ENCODE measurements around the gene NHLRC2. TPM values are rescaled to one million over a fixed set of nuclear protein-coding genes. Genes with fewer than 3 reads are reported as not detected.

Gene NHLRC2
- total and polyA plus RNA-seq, 10 donors, result 3.4 to 71.1 (median 47.1) TPM

DNA sequence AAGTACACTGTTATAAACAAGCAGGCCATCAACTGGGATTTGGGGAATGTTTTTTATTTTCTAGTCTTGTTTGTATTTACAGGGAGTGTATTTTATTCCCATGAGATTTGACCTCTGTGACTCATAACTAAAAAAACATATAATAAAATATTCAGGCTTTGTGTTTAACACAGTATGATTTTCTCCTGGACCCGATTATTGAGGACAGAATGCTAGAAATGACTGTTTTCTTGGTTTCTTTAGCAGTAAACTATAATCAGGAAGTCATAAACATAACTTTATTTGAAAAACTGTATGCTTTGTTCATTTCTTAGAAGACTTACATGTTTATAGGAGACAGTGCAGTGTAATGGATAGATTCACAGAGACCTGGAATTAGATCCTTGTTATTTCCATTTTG is 2.1 kb downstream of the NHLRC2 start:
- intact Hi-C loops (cut with DNase I; ENCODE audit: low total_unique reads), result no loop called here
- H3K4me3 ChIP-seq, result peak overlapping the region in 2 of 8 donors; percentile 77 to 91
- peaks cover 34 to 83% (median 64%) of the 10 kb centered on the region in 6 donors for H3K4me1 ChIP-seq
- no peaks in the 10 kb centered on the region for H3K27me3 ChIP-seq (replicated peaks in 1 of 7)
- TF ChIP-seq POLR2AphosphoS5 (IDR thresholded peaks at IDR 0.05) (no peak), POLR2A (IDR thresholded peaks at IDR 0.05) (no peak)
- 43 to 71% (median 64%) methylated on average over 1 of the region's 1 CpG for WGBS, 5 donors
- no peak for DNase-seq
- H3K36me3 ChIP-seq, result peaks cover 0 to 33% (median 22%) of the 10 kb centered on the region in 6 donors
- H3K9me3 ChIP-seq, result peaks cover 0 to 5% (median 0%) of the 10 kb centered on the region in 8 donors
- peak overlapping the region in 3 of 8 donors; percentile 8 to 96 (median 26) for H3K27ac ChIP-seq

DNA sequence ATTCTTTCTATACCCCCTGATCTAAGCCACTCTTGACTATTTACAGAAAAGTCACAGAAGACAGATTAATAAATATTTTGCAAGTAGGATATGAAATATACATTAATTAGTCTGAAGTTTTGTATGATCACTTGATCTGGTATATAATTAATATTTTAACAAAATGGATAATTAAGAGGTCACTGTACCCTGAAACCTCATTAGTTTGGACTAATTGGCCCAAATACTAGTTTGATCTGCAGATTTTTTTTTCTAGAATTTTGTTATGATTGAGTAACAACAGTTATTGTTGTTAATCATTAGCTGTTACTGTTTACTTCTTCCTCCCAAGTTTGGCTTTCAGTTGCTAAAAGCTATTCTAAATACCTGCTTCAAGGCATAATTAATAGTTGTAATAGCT is 2.7 kb downstream of the NHLRC2 start:
- H3K27me3 ChIP-seq (replicated peaks in 1 of 7), result no peaks in the 10 kb centered on the region
- TF ChIP-seq POLR2A (IDR thresholded peaks at IDR 0.05), result no peak
- TF ChIP-seq POLR2AphosphoS5 (IDR thresholded peaks at IDR 0.05), result no peak
- TF ChIP-seq, protein P1, sequence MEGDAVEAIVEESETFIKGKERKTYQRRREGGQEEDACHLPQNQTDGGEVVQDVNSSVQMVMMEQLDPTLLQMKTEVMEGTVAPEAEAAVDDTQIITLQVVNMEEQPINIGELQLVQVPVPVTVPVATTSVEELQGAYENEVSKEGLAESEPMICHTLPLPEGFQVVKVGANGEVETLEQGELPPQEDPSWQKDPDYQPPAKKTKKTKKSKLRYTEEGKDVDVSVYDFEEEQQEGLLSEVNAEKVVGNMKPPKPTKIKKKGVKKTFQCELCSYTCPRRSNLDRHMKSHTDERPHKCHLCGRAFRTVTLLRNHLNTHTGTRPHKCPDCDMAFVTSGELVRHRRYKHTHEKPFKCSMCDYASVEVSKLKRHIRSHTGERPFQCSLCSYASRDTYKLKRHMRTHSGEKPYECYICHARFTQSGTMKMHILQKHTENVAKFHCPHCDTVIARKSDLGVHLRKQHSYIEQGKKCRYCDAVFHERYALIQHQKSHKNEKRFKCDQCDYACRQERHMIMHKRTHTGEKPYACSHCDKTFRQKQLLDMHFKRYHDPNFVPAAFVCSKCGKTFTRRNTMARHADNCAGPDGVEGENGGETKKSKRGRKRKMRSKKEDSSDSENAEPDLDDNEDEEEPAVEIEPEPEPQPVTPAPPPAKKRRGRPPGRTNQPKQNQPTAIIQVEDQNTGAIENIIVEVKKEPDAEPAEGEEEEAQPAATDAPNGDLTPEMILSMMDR (IDR thresholded peaks at IDR 0.05 in 8 of 11, conservative IDR thresholded peaks at IDR 0.05 in 3 of 11), result no peak
- peaks cover 0 to 5% (median 0%) of the 10 kb centered on the region in 8 donors for H3K9me3 ChIP-seq
- H3K4me3 ChIP-seq, result peak overlapping the region in 1 of 8 donors; percentile 1
- no peak overlapping the region for H3K27ac ChIP-seq
- H3K4me1 ChIP-seq, result peaks cover 34 to 77% (median 58%) of the 10 kb centered on the region in 6 donors
- peaks cover 0 to 39% (median 28%) of the 10 kb centered on the region in 6 donors for H3K36me3 ChIP-seq
- DNase-seq, result no peak
- intact Hi-C loops (cut with DNase I; ENCODE audit: low total_unique reads), result no loop called here

DNA sequence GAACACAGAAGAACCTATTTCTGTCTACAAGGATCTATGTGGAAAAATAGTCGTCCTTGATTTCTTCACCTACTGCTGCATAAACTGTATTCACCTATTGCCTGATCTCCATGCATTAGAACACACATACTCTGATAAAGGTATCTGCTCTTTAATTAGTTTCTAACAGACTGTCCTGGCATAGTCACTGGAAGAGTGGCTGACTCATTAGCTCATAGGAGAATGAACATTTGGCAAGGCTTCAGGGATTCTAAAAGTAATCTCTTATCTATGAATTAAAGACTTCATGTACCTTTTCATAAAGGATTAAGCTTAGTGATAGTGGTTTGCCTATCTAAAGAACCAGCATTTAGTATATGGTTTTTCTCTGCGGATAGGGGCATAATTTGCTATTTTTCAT is 4.1 kb downstream of the NHLRC2 start:
- 84 to 92% (median 89%) methylated on average over 2 of the region's 2 CpGs for WGBS, 5 donors
- H3K4me3 ChIP-seq, result no peak overlapping the region
- H3K9me3 ChIP-seq, result peaks cover 0 to 5% (median 0%) of the 10 kb centered on the region in 8 donors
- peaks cover 0 to 50% (median 28%) of the 10 kb centered on the region in 6 donors for H3K36me3 ChIP-seq
- no peak overlapping the region for H3K27ac ChIP-seq
- peaks cover 24 to 63% (median 44%) of the 10 kb centered on the region in 6 donors for H3K4me1 ChIP-seq
- DNase-seq, result no peak
- H3K27me3 ChIP-seq (replicated peaks in 1 of 7), result no peaks in the 10 kb centered on the region
- intact Hi-C loops (cut with DNase I; ENCODE audit: low total_unique reads), result no loop called here
- TF ChIP-seq, protein P1 (IDR thresholded peaks at IDR 0.05 in 8 of 11, conservative IDR thresholded peaks at IDR 0.05 in 3 of 11), result no peak
- TF ChIP-seq POLR2A (IDR thresholded peaks at IDR 0.05) (no peak), POLR2AphosphoS5 (IDR thresholded peaks at IDR 0.05) (no peak)

DNA sequence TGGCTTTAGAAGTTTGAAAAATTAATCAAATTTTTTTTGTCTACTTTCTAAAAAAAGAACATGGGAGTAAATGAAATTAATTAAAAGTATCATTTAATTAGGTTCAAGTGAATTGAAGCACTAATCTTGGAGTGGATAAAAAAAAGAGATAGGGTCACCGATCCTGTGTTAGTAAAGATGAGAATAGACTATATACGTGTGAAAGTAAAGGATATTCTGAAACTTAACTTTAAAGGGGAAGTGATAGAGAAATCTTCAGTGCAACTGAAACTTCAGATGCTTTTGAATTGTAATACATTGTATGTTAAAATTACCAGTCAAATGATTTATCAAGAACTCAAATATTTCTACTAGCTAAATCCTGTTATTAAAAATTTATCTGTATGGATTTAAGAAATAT is 4.8 kb downstream of the NHLRC2 start:
- no peak for DNase-seq
- TF ChIP-seq POLR2AphosphoS5 (IDR thresholded peaks at IDR 0.05) (no peak), POLR2A (IDR thresholded peaks at IDR 0.05) (no peak)
- peak overlapping the region in 1 of 8 donors; percentile 43 for H3K27ac ChIP-seq
- WGBS, 5 donors, result 49 to 62% (median 49%) methylated on average over 2 of the region's 2 CpGs
- H3K4me1 ChIP-seq, result peaks cover 24 to 60% (median 42%) of the 10 kb centered on the region in 6 donors
- H3K9me3 ChIP-seq, result peaks cover 0 to 5% (median 0%) of the 10 kb centered on the region in 8 donors
- intact Hi-C loops (cut with DNase I; ENCODE audit: low total_unique reads), result no loop called here
- no peak overlapping the region for H3K4me3 ChIP-seq
- H3K27me3 ChIP-seq (replicated peaks in 1 of 7), result no peaks in the 10 kb centered on the region
- H3K36me3 ChIP-seq, result peaks cover 0 to 57% (median 28%) of the 10 kb centered on the region in 6 donors

DNA sequence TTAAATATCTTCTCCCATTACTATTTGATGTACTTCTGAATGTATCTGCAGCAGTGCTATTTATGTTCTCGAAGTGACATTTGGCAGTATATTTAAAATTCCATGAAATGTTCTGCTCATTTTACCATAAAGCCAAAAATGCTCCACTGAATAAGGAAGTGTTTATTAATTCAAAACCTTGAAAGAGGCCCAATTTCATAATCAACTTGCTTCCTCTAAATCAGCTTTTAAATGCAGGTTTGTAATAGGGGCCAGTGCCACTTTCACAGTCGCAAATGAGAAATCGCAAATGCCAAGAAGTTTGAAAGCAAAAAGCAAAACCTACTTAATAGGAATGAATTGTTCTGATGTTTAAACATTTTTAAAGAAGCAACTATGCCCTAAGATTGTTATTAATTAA is 11.4 kb downstream of the NHLRC2 start:
- no peaks in the 10 kb centered on the region for H3K27me3 ChIP-seq (replicated peaks in 1 of 7)
- TF ChIP-seq POLR2A (IDR thresholded peaks at IDR 0.05) (no peak), POLR2AphosphoS5 (IDR thresholded peaks at IDR 0.05) (no peak)
- TF ChIP-seq, protein P1 (IDR thresholded peaks at IDR 0.05 in 8 of 11, conservative IDR thresholded peaks at IDR 0.05 in 3 of 11), result no peak
- H3K27ac ChIP-seq, result peak overlapping the region in 3 of 8 donors; percentile 22 to 34 (median 22)
- no peak overlapping the region for H3K4me3 ChIP-seq
- H3K4me1 ChIP-seq, result peaks cover 0 to 46% (median 15%) of the 10 kb centered on the region in 6 donors
- DNase-seq, result no peak
- WGBS, 5 donors, result 43 to 57% (median 44%) methylated on average over 3 of the region's 3 CpGs
- peaks cover 0 to 5% (median 0%) of the 10 kb centered on the region in 8 donors for H3K9me3 ChIP-seq
- H3K36me3 ChIP-seq, result peaks cover 0 to 41% (median 12%) of the 10 kb centered on the region in 6 donors
- intact Hi-C loops (cut with DNase I; ENCODE audit: low total_unique reads), result no loop called here
